Gastroesophageal sphincter (tissue), 3 donors: ENCODE data around the gene DBN1.

ENCODE experiments used
- CTCF ChIP-seq, 4 experiments: fragments of 200-600 bp in 2 of 4; fragments of 450-650 bp in 2 of 4; sonication (generic) in 1 of 4; IDR thresholded peaks; one replicate each; pipeline ENCODE4 v1.5.1; 2017 to 2019; ENCODE audit warnings: antibody characterized with exemption in 4 of 4, mild to moderate bottlenecking in 2 of 4, moderate library complexity in 2 of 4
- EP300 ChIP-seq: sonication (generic); formaldehyde crosslinking; IDR thresholded peaks from one replicate; pipeline ENCODE4 v1.6.1; 2017; ENCODE audit warnings: antibody characterized with exemption, mild to moderate bottlenecking

GRCh38 chr5:177435847-177436536, 37.4 kb downstream of the DBN1 start:
- no peak for TF ChIP-seq CTCF (IDR thresholded peaks at IDR 0.05)
- no peak for TF ChIP-seq EP300
